ENCODE results near the gene C3orf85.

The C3orf85 gene

GRCh38 chr3:109093561-109093960 lies 43.0 kb upstream of the C3orf85 start (continued):
- TF ChIP-seq PATZ1 (tag by site-specific recombination; IDR thresholded peaks at IDR 0.05) = no peak

- no peaks in the 10 kb centered on the region for H3K36me3 ChIP-seq (ENCODE audit: control insufficient read depth in 2 of 2, insufficient read depth in 1 of 2, low read length in 2 of 2)
- CTCF ChIA-PET = interaction anchor here (0.8 kb wide), 1 partner anchor 43 kb away, joined by 4 read pairs; no protein-coding TSS in a partner anchor
- H3K4me1 ChIP-seq (ENCODE audit: control insufficient read depth, insufficient read depth, low read length) = no peaks in the 10 kb centered on the region
- TF ChIP-seq ZNF510 (tag by site-specific recombination; IDR thresholded peaks at IDR 0.05; ENCODE audit: insufficient replicate concordance) (no peak), KLF8 (tag by site-specific recombination; IDR thresholded peaks at IDR 0.05) (no peak), INSM2 (tag by site-specific recombination; IDR thresholded peaks at IDR 0.05) (no peak), ZBTB21 (tag by site-specific recombination; IDR thresholded peaks at IDR 0.05) (no peak), ZNF785 (tag by site-specific recombination; IDR thresholded peaks at IDR 0.05) (no peak), ZIC2 (tag by site-specific recombination; IDR thresholded peaks at IDR 0.05) (no peak), ZNF585B (tag by site-specific recombination; IDR thresholded peaks at IDR 0.05) (no peak), ZNF426 (tag by site-specific recombination; IDR thresholded peaks at IDR 0.05) (no peak), ZNF488 (tag by site-specific recombination; IDR thresholded peaks at IDR 0.05) (no peak), ZNF692 (tag by site-specific recombination; IDR thresholded peaks at IDR 0.05) (no peak), KLF17 (tag by site-specific recombination; IDR thresholded peaks at IDR 0.05) (no peak), HOXC10 (CRISPR knock-in tag; IDR thresholded peaks at IDR 0.05) (no peak), ZBTB11 (tag by site-specific recombination; conservative IDR thresholded peaks at IDR 0.05; ENCODE audit: low read depth) (no peak), KLF16 (tag by site-specific recombination; IDR thresholded peaks at IDR 0.05) (no peak), ZEB2 (tag by site-specific recombination; IDR thresholded peaks at IDR 0.05) (no peak)
- no peak overlapping the region for H3K4me3 ChIP-seq (ENCODE audit: low read depth, low read length)
- POLR2A ChIA-PET = no interaction called here
- H3K27ac ChIP-seq (ENCODE audit: extremely low read depth, low read depth, low read length) = no peak overlapping the region
- no peaks in the 10 kb centered on the region for H3K9me3 ChIP-seq (ENCODE audit: control insufficient read depth, insufficient read depth, low read depth, low read length)
Measured at GRCh38 chr3:109095166-109095565, 41.4 kb upstream of the C3orf85 start.
